K562 (cell line): ENCODE measurements around the gene GNPTAB. TPM values are rescaled to one million over a fixed set of nuclear protein-coding genes. Genes with fewer than 3 reads are reported as not detected.

Experiments
- ATAC-seq: fragments of 200-7000 bp; cut with Tn5 transposase; 3 replicates; pipeline ENCODE4 v1.9.1; 2020; ENCODE audit warnings: moderate library complexity
- BruUV-seq: library from RNA; stranded (reverse); fragments of 400-500 nt; replicated peaks from 2 replicates; lab custom pipeline; 2021; lab: Mats Ljungman, UMichigan
- CTCF ChIA-PET: fragments of 300-600 bp; formaldehyde crosslinking; extraction: SDS; loops from one replicate; lab custom pipeline; 2021; ENCODE audit warnings: low intra/inter-chr PET ratio; lab: Yijun Ruan, JAX
- POLR2A ChIA-PET: fragments of 300-600, 350-650 bp; sonication (Branson Sonifier 250); formaldehyde crosslinking; extraction: SDS; loops from one replicate; lab custom pipeline; 2021; ENCODE audit warnings: antibody characterized with exemption, inconsistent platforms; lab: Yijun Ruan, JAX
- DNase-seq, 4 experiments: peaks; one replicate each; pipeline versions ENCODE4 v3.0.0 to v3.0.0-alpha.2; 2011 to 2018; ENCODE audit warnings: low spot score in 3 of 4, mixed read lengths in 3 of 4; ENCODE audit errors: extremely low read depth in 1 of 4
- FAIRE-seq: peaks from 2 replicates; lab custom pipeline; 2011; peaks lifted over from hg19 to GRCh38; lab: Jason Lieb, UNC
- H2AFZ ChIP-seq: 2 replicates; pipeline ENCODE4 v1.6.0; 2011; ENCODE audit warnings: low read depth, low read length, control low read depth, inconsistent platforms
- H3K27ac ChIP-seq: fragments of 200-600 bp; 3 replicates; pipeline ENCODE4 v1.8.0; 2011; ENCODE audit warnings: low read depth, mild to moderate bottlenecking, control low read depth, inconsistent platforms, low read length, moderate library complexity, mixed read lengths; ENCODE audit errors: extremely low read depth
- H3K27me3 ChIP-seq, 2 experiments: fragments of 300-600 bp in 1 of 2; 2 replicates in 1 of 2; 3 replicates in 1 of 2; pipeline versions ENCODE4 v1.6.0 to v1.8.0; 2011; ENCODE audit warnings: inconsistent platforms in 2 of 2, low read length in 2 of 2, mild to moderate bottlenecking in 1 of 2, mixed read lengths in 1 of 2, moderate library complexity in 1 of 2; ENCODE audit not compliant: control insufficient read depth in 2 of 2, insufficient read depth in 2 of 2
- H3K36me3 ChIP-seq: fragments of 300-600 bp; 3 replicates; pipeline ENCODE4 v1.8.0; 2011; ENCODE audit warnings: mild to moderate bottlenecking, low read length, inconsistent platforms; ENCODE audit not compliant: control insufficient read depth, insufficient read depth
- H3K4me1 ChIP-seq, 2 experiments: fragments of 200-600 bp in 1 of 2; replicated peaks in 1 of 2; 2 replicates in 1 of 2; 3 replicates in 1 of 2; pipeline versions ENCODE4 v1.5.1 to v1.8.0; 2011; ENCODE audit warnings: inconsistent platforms in 2 of 2, low read length in 2 of 2, mild to moderate bottlenecking in 1 of 2, mixed read lengths in 1 of 2, moderate library complexity in 1 of 2; ENCODE audit not compliant: control insufficient read depth in 2 of 2, insufficient read depth in 2 of 2
- H3K4me2 ChIP-seq: 2 replicates; pipeline ENCODE4 v1.6.1; 2011; ENCODE audit warnings: low read length, control low read depth, inconsistent platforms, mixed read lengths; ENCODE audit not compliant: insufficient read depth
- H3K4me3 ChIP-seq: fragments of 200-600 bp; sonication (generic), shearing (Covaris generic); 2 replicates; pipeline ENCODE4 v1.5.1; 2016; ENCODE audit warnings: control low read depth, inconsistent platforms
- H3K79me2 ChIP-seq: fragments of 200-600 bp; 3 replicates; pipeline ENCODE4 v1.8.0; 2011; ENCODE audit warnings: low read length, inconsistent platforms; ENCODE audit not compliant: control insufficient read depth, insufficient read depth
- H3K9ac ChIP-seq, 2 experiments: 2 replicates each; pipeline versions ENCODE4 v1.6.0 to v1.6.1; 2011; ENCODE audit warnings: low read depth in 2 of 2, low read length in 2 of 2, control low read depth in 1 of 2, inconsistent platforms in 1 of 2, mild to moderate bottlenecking in 1 of 2, mixed read lengths in 1 of 2; ENCODE audit not compliant: insufficient read depth in 1 of 2
- H3K9me1 ChIP-seq: one replicate; pipeline ENCODE4 v1.6.0; 2011; ENCODE audit warnings: inconsistent platforms, mild to moderate bottlenecking, low read length, moderate library complexity; ENCODE audit not compliant: control insufficient read depth, insufficient read depth
- H3K9me3 ChIP-seq: replicated peaks from 2 replicates; pipeline ENCODE4 v1.5.1; 2011; ENCODE audit warnings: low read depth, low read length, inconsistent platforms; ENCODE audit not compliant: control insufficient read depth, insufficient read depth
- H4K20me1 ChIP-seq: replicated peaks from 2 replicates; pipeline ENCODE4 v1.6.1; 2011; ENCODE audit warnings: low read length, inconsistent platforms, mixed read lengths; ENCODE audit not compliant: control insufficient read depth, insufficient read depth
- ATF3 ChIP-seq, 2 experiments: fragments of 450-650 bp in 1 of 2; sonication (generic) in 1 of 2; formaldehyde crosslinking in 1 of 2; IDR thresholded peaks in 1 of 2; conservative IDR thresholded peaks in 1 of 2; 2 replicates each; pipeline versions ENCODE4 v1.6.1 to v1.8.1; 2016 to 2023; ENCODE audit warnings: mild to moderate bottlenecking in 2 of 2, moderate library complexity in 2 of 2, inconsistent platforms in 1 of 2, missing genetic modification reagents in 1 of 2
- FOSL1 ChIP-seq: fragments of 200-800 bp; sonication (Bioruptor generic); conservative IDR thresholded peaks from 2 replicates; pipeline ENCODE4 v1.6.1; 2016; ENCODE audit warnings: missing genetic modification characterization, missing compliant biosample characterization
- JUND ChIP-seq, 2 experiments: IDR thresholded peaks; 2 replicates in 1 of 2; 3 replicates in 1 of 2; pipeline ENCODE4 v1.6.1; 2011; ENCODE audit warnings: borderline replicate concordance in 2 of 2, low read depth in 2 of 2, low read length in 2 of 2, improper control_type of control experiment in 1 of 2, missing biosample characterization in 1 of 2, missing genetic modification characterization in 1 of 2, missing genetic modification reagents in 1 of 2
- WGBS: fragments of 100-300 bp; shearing (Covaris generic); methylation state at CpG from one replicate; pipeline ENCODE4 v1.1.6; 2016; ENCODE audit warnings: low coverage, mixed read lengths; ENCODE audit not compliant: insufficient coverage; ENCODE audit errors: missing lambda C conversion rate; 5-methylcytosine and 5-hydroxymethylcytosine counted together
- in situ Hi-C: fragments of 300-500 bp; cut with MboI; formaldehyde crosslinking; loops from 4 replicates; pipeline ENCODE4 v1.15.0; 2018; ENCODE audit warnings: inconsistent platforms, mixed read lengths
- intact Hi-C: fragments of 100-400 bp; cut with micrococcal nuclease; formaldehyde crosslinking; loops from 2 replicates; pipeline ENCODE4 v1.14.2; 2022
- polyA plus RNA-seq, 8 experiments: library from polyadenylated mRNA; depleted of rRNA in 4 of 8; stranded (reverse) in 5 of 8; unstranded in 3 of 8; fragments of >200 nt; fragmentation: Nextera tagmentation in 2 of 8; fragmentation: Illumina TruSeq in 1 of 8; extraction: Ambion mirVana in 2 of 8; extraction: Trizol in 1 of 8; gene quantifications; 2 replicates each; pipeline versions ENCODE4 v1.2.1 to v1.2.3, GENCODE V29; 2011 to 2014; ENCODE audit warnings: inconsistent platforms in 1 of 8, missing spikeins in 1 of 8
- total RNA-seq, 7 experiments: library from RNA; depleted of rRNA in 6 of 7; stranded (reverse); fragments of >200 nt in 6 of 7; fragmentation: Illumina TruSeq in 2 of 7; extraction: Trizol in 2 of 7; gene quantifications; 2 replicates each; pipeline versions ENCODE4 v1.2.1 to v1.2.3, GENCODE V29; 2011 to 2021; ENCODE audit warnings: low replicate concordance in 1 of 7
- TF ChIP-seq, protein P1 (sequence below): fragments of 200-800 bp; sonication (Bioruptor generic); IDR thresholded peaks from 2 replicates; pipeline ENCODE4 v1.6.1; 2017; ENCODE audit warnings: missing genetic modification characterization, missing compliant biosample characterization

GNPTAB gene
- total and polyA plus RNA-seq, 9 of the 15 experiments (the other 6 are each of a cell fraction or from before 2014, with no cell fraction given), result 5.9 to 23.2 (median 19.3) TPM

GRCh38 chr12:101794574-101794973, 36.2 kb downstream of the GNPTAB start:
- no peak overlapping the region for H3K4me3 ChIP-seq
- H2AFZ ChIP-seq, result no peak overlapping the region
- ChIA-PET CTCF (interaction anchor here (1.1 kb wide), 1 partner anchor 34 kb away, joined by 5 read pairs; no protein-coding TSS in a partner anchor), POLR2A (interaction anchor here (0.5 to 1.5 kb wide), 2 partner anchors 15 to 71 kb away, joined by 3 to 4 read pairs; no protein-coding TSS in a partner anchor)
- intact Hi-C loops, result no loop called here
- peaks cover 0 to 21% of the 10 kb centered on the region in 2 experiments; a peak in 3 of 5 replicates for H3K4me1 ChIP-seq
- no peak for ATAC-seq
- peaks cover 3% of the 10 kb centered on the region; the same call in 1 of the 3 replicates for H3K36me3 ChIP-seq
- BruUV-seq, result no TSS peak
- TF ChIP-seq ATF3 (IDR thresholded peaks at IDR 0.05), result peak; percentile 67
- TF ChIP-seq ATF3 (CRISPR knock-in tag; conservative IDR thresholded peaks at IDR 0.05), result no peak
- peak; percentile 31; the same call in 1 of the 2 replicates for TF ChIP-seq JUND (IDR thresholded peaks at IDR 0.05; ENCODE audit: borderline replicate concordance, low read depth, low read length)
- TF ChIP-seq JUND (tag; IDR thresholded peaks at IDR 0.05; ENCODE audit: borderline replicate concordance, low read depth, low read length), result no peak; the same call in 2 of the 3 replicates
- peak; percentile 49 for TF ChIP-seq FOSL1 (tag)
- TF ChIP-seq, protein P1, sequence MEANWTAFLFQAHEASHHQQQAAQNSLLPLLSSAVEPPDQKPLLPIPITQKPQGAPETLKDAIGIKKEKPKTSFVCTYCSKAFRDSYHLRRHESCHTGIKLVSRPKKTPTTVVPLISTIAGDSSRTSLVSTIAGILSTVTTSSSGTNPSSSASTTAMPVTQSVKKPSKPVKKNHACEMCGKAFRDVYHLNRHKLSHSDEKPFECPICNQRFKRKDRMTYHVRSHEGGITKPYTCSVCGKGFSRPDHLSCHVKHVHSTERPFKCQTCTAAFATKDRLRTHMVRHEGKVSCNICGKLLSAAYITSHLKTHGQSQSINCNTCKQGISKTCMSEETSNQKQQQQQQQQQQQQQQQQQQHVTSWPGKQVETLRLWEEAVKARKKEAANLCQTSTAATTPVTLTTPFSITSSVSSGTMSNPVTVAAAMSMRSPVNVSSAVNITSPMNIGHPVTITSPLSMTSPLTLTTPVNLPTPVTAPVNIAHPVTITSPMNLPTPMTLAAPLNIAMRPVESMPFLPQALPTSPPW, result no peak
- H4K20me1 ChIP-seq, result no peaks in the 10 kb centered on the region
- H3K9me1 ChIP-seq, result no peaks in the 10 kb centered on the region
- no peak overlapping the region for H3K9ac ChIP-seq
- DNase-seq, result no peak
- in situ Hi-C loops, result no loop called here
- FAIRE-seq, result no peak
- no peaks in the 10 kb centered on the region for H3K27me3 ChIP-seq
- WGBS, result 49% methylated on average over 2 of the region's 2 CpGs
- no peaks in the 10 kb centered on the region for H3K79me2 ChIP-seq
- no peaks in the 10 kb centered on the region for H3K9me3 ChIP-seq
- no peak overlapping the region for H3K27ac ChIP-seq
- no peak overlapping the region for H3K4me2 ChIP-seq
